Measurements from ENCODE around the gene PHF23. TPM values are rescaled to one million over a fixed set of nuclear protein-coding genes. Genes with fewer than 3 reads are reported as not detected.

The PHF23 gene
- total RNA-seq, 1 experiment from 2014 or later = 32.7 TPM

DNA sequence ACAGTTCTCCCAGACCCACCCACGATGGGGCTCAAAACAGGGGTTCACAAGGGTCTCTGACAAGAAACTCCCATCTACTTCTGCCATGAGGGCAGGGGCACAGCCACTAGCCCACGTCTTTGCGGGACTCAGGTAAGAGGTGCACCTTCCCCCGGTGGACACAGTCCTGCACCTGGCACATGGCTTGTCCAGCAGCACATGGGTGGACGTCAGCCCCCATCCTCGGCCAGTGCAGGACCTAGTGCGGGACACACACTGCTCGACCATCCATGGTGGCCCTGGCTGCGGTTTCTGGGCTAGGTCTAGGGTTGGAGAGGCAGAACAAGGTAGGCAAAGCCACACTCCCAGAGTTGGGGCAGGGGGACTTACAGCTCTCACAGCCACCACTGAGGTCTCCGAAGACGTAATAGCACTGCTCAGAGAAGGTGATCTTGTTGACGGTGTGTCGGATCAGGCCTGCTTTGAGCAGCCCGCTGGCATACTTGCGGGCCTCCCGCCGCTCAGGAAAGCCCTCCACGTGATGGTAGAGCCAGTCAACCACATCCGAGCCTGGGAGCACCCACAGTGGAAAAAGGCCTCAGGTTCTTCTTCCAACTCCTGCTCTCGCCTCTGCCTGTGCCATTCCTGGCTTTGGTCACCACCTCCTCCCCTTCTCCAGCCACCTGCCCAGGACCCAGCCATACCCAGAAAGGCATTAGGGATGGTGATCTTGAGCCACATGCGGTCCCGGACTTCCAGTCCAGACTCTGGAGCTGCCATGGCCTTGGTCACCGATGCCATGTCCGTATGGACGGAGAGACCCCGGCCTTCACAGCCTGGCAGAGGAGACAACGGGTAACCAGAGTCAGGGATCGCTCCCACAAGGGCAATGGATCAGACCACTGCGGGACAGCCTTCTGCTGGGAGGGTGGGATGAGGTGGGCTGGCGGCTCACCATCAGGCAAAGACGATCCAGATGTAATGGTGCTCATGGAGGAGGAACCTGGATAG, 12.2 kb downstream of the PHF23 start:
- Histone ChIP-seq H3K9me2 (replicated peaks; ENCODE audit: low read length) (no peaks in the 10 kb centered on the region), H3K4me2 (ENCODE audit: low read length) (no peak overlapping the region), H3K27me3 (ENCODE audit: low read length) (no peaks in the 10 kb centered on the region), H3F3A (ENCODE audit: low read length, unreplicated experiment) (no peaks in the 10 kb centered on the region), H4K20me1 (ENCODE audit: low read length) (peaks cover 8% of the 10 kb centered on the region; the same call in 1 of the 2 replicates), H3K36me3 (ENCODE audit: low read depth, low read length) (peaks cover 19% of the 10 kb centered on the region; the same call in 1 of the 2 replicates), H3K9ac (ENCODE audit: low read length) (no peak overlapping the region), H3K79me2 (ENCODE audit: low read length) (peaks cover 30% of the 10 kb centered on the region), H3K27ac (ENCODE audit: low read length) (no peak overlapping the region), H3K4me3 (ENCODE audit: low read length) (no peak overlapping the region), H2AFZ (ENCODE audit: low read length) (no peak overlapping the region), H3K4me1 (ENCODE audit: insufficient read depth, low read length) (peaks cover 3% of the 10 kb centered on the region), H3K9me3 (ENCODE audit: low read length) (no peaks in the 10 kb centered on the region)
- TF ChIP-seq EZH2phosphoT487 (IDR thresholded peaks at IDR 0.05; ENCODE audit: borderline replicate concordance, low read length) = no peak
- TF ChIP-seq EZH2 (IDR thresholded peaks at IDR 0.05; ENCODE audit: low read length, unreplicated experiment) = no peak
- TF ChIP-seq, protein P1, sequence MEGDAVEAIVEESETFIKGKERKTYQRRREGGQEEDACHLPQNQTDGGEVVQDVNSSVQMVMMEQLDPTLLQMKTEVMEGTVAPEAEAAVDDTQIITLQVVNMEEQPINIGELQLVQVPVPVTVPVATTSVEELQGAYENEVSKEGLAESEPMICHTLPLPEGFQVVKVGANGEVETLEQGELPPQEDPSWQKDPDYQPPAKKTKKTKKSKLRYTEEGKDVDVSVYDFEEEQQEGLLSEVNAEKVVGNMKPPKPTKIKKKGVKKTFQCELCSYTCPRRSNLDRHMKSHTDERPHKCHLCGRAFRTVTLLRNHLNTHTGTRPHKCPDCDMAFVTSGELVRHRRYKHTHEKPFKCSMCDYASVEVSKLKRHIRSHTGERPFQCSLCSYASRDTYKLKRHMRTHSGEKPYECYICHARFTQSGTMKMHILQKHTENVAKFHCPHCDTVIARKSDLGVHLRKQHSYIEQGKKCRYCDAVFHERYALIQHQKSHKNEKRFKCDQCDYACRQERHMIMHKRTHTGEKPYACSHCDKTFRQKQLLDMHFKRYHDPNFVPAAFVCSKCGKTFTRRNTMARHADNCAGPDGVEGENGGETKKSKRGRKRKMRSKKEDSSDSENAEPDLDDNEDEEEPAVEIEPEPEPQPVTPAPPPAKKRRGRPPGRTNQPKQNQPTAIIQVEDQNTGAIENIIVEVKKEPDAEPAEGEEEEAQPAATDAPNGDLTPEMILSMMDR (conservative IDR thresholded peaks at IDR 0.05; ENCODE audit: low read depth, low read length) = no peak
- no peak for DNase-seq
- intact Hi-C loops (cut with micrococcal nuclease) = no loop called here
- no TSS peak for BruUV-seq (replicated peaks)
- ChIA-PET CTCF (no interaction called here), POLR2A (ENCODE audit: unreplicated experiment) (no interaction called here)
- ATAC-seq = no peak

DNA sequence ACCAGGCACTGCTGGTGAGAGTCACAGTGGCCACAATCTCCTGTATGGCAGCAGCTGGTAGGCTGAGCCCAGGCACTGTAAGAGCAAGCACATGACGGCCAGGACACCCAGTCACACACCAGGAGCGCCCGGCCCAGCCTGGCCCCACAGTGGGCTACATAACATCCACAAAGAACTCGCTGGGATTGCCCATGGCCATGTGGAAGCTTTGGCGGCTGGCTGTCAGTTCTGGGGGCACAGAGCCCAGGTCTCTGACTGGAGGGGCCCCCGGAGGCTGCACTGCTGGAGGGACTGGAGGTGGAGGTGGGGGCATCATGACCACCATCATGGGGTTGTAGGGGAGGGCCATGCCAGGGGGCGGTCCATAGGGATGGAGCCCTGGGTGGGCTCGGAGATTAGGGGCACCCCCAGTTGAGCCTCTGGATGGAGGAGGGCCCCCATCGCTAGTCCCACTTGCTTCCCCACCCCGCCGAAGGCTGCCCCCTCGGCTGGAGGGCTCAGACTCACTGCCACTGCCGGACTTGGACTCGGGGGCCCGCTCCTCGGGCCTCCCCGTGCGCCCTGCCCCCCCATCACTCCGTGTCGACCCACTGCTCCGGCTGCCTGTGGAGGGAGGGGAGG, 13.4 kb downstream of the PHF23 start:
- H3K9ac ChIP-seq (ENCODE audit: low read length) = no peak overlapping the region
- ChIA-PET CTCF (no interaction called here), POLR2A (ENCODE audit: unreplicated experiment) (no interaction called here)
- ATAC-seq = no peak
- H3K27ac ChIP-seq (ENCODE audit: low read length) = no peak overlapping the region
- no peaks in the 10 kb centered on the region for H3K9me3 ChIP-seq (ENCODE audit: low read length)
- no peak overlapping the region for H2AFZ ChIP-seq (ENCODE audit: low read length)
- no TSS peak for BruUV-seq (replicated peaks)
- DNase-seq = no peak
- H3K36me3 ChIP-seq (ENCODE audit: low read depth, low read length) = peaks cover 26% of the 10 kb centered on the region
- TF ChIP-seq, protein P1 (conservative IDR thresholded peaks at IDR 0.05; ENCODE audit: low read depth, low read length) = no peak
- intact Hi-C loops (cut with micrococcal nuclease) = no loop called here
- H3K79me2 ChIP-seq (ENCODE audit: low read length) = peaks cover 30% of the 10 kb centered on the region
- H3K9me2 ChIP-seq (replicated peaks; ENCODE audit: low read length) = no peaks in the 10 kb centered on the region
- H3K4me2 ChIP-seq (ENCODE audit: low read length) = no peak overlapping the region
- peaks cover 14% of the 10 kb centered on the region; the same call in 1 of the 2 replicates for H4K20me1 ChIP-seq (ENCODE audit: low read length)
- peaks cover 8% of the 10 kb centered on the region; the same call in 1 of the 2 replicates for H3K4me1 ChIP-seq (ENCODE audit: insufficient read depth, low read length)
- no peak overlapping the region for H3K4me3 ChIP-seq (ENCODE audit: low read length)
- H3K27me3 ChIP-seq (ENCODE audit: low read length) = no peaks in the 10 kb centered on the region
- no peaks in the 10 kb centered on the region for H3F3A ChIP-seq (ENCODE audit: low read length, unreplicated experiment)
